Caki2 (cell line): ENCODE data around the gene CRLF1. TPM values are rescaled to one million over a fixed set of nuclear protein-coding genes. Genes with fewer than 3 reads are reported as not detected.
"Not testable (repeated sequence)": the region's sequence is repeated elsewhere in the genome, so short reads cannot be mapped to it uniquely, and the experiment has no call there.

ENCODE experiments used
- DNase-seq: peaks from one replicate; pipeline ENCODE4 v3.0.0-alpha.2; 2015; ENCODE audit warnings: low read depth
- in situ Hi-C: cut with HindIII; loops from 2 replicates; pipeline ENCODE4 v1.10.0; 2016; ENCODE audit warnings: low sequenced_read_pairs, low pct_unique_long_range_greater_than_20kb, mixed read lengths
- total RNA-seq: library from RNA; depleted of rRNA; stranded (reverse); fragments of >200 nt; shearing (Covaris generic); gene quantifications from 2 replicates; pipeline ENCODE4 v1.2.3, GENCODE V29; 2014; ENCODE audit warnings: low replicate concordance

Gene CRLF1
- total RNA-seq, 1 experiment from 2014 or later: 51.0 TPM

DNA sequence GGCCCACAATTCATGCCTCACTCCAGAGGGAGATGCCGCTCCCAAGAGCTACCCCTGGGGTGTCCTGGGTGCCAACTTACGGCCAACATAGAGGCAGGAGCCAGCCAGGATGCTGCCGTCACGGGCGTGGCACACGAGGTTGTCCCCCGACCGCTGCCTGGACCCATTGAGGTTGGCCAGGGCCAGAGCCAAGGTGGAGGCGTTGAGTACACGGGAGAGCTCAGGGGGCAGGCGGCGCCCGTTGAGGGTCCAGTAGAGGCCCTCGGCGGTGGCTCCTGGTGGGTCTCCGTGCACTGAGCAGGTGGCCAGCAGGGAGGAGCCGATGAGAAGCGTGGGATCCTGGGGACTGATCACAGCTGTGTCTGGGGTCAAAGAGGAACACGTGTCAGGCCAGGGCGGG is 7.1 kb downstream of the CRLF1 start:
- in situ Hi-C loops: no loop called here
- no peak for DNase-seq

DNA sequence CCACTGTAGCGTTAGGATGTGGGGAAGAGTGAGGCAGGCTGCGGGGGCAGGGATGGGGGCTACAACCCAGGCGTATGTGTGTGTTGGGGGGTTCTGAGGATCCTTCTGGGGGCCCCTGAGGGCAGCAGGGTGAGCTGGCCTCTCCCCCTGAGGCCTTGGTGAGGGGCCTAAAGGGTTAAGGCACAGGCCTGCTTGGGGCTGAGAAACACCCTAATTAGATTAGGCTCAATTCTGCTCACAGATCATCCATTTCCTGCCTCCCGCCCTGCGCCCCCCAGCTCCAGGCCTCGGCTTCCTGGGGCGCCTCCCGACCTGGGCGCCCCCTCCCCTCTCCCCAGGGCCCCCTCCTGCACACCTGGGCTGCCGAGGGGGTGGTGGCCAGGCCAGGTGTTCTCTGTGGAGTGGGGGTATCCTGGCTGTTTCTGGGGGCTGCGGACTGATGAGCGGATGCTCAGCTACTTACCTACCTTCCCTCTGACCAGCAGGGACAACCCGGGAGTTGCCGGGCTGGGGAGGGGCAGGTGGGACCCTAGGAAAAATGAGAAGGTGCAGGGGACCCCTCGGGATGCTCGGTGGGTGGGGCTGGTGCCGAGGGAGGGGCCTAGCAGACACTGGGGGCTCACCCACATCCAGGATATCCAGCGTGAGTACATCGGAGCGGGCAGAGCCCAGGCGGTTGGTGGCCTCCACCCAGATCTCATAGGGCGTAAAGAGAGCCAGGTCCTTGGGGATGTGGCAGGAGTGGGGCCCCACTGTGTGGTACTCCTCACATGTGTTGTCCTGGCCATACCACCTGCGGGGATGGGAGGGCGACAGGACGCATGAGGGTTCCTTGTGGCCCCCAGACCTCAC is 8.6 kb downstream of the CRLF1 start:
- no peak for DNase-seq
- in situ Hi-C loops: no loop called here

DNA sequence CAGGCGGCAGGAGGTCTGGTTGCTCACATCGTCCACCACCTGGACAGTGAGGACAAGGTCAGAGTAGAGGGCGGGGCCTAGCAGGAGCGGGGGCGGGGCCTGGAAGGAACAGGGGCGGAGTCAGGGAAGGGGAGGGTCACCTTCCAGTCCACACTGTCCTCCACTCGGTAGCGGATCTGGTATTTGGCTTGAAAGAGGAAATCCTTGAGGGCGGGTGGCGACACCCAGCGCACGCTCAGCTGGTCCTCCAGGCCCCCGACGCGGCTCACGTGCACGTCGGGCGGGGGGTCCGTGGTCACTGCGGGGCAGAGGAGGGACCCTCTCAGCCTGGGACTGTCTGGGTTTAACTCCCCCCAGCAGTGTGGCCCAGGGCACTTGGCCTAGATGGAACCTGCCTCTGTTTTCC is 9.8 kb downstream of the CRLF1 start:
- no peak for DNase-seq
- in situ Hi-C loops: no loop called here

DNA sequence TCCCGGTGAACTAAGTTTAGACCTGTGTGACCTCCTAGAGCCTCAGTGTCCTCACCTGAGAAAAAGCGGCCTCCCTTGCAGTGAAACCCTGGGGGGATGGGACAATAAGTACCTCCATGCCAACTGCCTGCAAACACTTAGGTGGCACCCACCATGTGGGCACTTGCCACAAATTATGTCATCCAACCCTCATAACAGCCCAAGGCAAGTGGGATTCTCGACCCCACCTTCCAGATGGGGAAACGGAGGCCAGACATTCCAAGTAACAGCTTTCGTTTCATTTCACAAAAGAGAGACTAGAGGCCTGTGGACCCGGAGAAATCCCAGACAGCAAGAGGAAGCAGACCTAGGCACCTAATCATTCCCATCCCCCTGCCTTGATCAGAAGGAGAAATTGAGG is 11.1 kb downstream of the CRLF1 start:
- in situ Hi-C loops: no loop called here

DNA sequence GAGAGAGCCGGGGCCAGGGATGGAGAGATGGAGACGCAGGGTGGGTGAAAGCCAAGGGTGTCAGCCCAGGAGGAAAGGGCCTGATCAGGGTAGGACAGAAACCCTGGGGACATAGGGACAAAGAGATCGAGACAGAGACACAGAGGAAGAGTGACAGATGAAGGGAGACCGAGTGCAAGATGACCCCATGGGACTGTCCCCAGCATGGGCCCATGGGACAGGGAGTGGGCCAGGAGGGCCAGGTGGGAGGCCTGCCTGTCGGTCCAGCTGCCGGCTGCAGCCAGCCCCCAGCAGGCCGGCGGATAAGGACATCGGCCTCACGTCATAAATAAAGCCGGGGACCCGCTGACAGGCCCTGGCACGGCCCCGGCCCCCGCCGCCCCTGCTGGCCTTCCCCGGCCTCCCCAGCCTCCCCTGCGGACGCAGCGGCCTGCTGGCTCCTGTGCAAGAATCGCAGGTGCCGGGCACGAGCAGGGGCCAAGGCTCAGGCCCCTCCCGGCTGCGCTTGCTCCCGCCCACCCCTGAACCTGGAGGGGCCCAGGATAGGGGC is 11.7 kb downstream of the CRLF1 start:
- no peak for DNase-seq
- in situ Hi-C loops: no loop called here

More for the DNA sequence above, 11.1 kb downstream of the CRLF1 start:
- no peak for DNase-seq

DNA sequence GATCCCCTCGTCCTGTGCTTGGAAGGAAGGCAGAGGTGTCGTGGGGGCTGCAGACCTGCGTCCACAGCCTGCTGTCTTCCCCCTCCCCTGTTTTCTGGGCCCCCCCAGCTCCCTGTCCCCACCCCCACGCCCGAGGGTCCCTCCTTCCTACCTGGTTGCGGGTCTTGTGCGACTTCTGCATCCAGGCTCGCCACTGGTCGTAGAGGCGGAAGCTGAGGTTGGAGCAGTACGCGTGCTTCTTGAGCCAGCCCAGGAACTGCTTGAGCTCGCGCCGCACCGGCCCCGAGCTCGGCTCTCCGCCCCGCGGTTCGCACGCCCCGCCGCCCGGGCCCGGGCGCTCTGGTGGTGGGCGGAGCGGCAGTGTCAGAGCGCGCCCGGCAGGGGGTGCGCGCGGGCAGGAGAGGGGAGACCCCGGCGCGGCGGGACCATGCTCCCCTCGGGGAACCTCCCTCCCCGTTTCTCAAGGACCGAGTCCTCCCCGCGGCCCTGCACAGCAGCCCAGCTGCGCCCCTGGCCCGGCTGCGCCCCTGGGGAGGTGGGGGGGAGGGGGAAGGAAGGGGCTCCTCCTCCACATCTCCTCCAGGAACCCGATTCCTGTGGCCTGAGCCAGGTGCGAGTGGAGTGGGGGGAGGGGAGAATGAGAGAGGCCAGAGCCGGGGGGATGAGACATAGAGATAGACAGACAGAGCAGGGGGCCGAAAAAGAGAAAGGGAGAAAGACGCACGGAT is 12.3 kb downstream of the CRLF1 start:
- in situ Hi-C loops: no loop called here
- peak; percentile 81 for DNase-seq

DNA sequence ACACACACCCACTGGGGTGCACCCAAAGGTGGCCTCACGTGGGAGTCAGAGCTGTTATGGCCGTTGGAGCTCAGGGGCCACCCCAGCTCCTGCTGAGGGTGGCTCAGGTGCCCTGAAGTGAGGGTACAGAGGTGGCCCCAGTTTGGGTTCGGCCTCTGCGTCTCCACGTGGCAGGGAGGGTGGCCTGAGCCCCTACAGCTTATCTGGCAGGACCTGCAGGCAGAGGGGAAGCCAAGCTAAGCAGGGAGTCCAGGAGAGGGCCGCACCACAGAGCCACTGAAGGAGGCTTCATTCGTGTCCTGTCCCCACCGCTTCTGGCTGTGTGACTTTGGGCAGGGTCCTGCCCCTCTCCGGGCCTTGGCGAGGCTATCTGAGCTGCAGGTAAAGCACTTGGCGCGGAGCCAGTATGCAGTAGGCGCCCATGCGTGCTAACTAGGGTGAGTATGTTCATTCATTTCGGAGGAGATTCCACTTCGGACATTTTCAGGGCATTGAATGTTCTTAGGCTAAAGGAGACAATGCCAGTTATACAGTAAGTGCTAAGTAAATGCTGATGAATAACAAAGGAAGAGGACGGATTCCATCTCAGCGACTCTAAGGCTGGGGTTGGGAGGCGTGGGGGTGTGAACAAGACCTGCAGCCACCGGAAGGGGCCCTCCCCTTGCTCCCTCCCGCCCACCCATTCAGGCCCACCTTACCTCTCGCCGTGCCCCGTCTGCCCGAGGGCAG is 13.1 kb downstream of the CRLF1 start:
- in situ Hi-C loops: no loop called here
- DNase-seq: no peak

DNA sequence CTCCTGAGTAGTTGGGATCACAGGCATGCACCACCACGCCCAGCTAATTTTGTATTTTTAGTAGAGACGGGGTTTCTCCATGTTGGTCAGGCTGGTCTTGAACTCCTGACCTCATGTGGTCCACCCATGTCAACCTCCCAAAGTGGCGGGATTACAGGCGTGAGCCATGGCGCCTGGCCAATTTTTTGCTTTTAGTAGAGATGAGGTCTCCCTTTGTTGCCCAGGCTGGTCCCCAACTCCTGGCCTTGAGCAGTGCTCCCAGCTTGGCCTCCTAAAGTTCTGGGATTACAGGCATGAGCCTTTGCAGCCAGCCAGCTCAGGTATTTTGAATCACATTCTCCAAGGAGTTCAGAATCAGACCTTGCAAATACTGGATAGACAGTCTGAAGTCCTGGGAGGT is 13.9 kb downstream of the CRLF1 start:
- in situ Hi-C loops: not testable (repeated sequence)

DNA sequence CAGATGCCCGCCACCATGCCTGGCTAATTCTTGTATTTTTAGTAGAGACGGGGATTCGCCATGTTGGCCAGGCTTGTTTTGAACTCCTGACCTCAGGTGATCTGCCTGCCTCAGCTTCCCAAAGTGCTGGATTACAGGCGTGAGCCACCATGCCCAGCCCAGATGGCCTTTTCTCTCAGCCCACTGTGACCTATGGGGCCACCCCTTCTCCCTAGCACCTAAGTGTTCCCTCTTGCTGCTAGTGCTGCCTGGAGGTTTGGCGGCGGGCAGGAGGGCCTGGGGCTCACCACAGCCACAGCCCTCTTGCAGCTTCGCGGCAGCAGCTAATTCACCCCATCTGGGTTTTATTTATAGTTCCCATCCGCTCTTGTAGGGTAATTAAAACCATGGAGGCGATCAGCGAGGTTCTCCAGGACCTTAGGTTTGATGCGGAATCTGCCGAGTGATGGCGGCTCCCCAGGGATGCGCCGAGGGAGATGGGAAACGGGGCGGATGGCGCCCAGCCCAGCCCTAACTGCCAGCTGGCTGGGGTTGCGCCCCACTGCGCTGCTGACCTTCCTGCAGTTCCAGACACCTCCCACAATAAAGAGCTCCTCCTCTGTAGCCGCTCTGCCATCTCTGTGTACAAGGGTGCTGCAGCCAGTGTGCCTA is 14.7 kb downstream of the CRLF1 start:
- DNase-seq: no peak
- in situ Hi-C loops: no loop called here

More for the DNA sequence above, 13.9 kb downstream of the CRLF1 start:
- DNase-seq: not testable (repeated sequence)

DNA sequence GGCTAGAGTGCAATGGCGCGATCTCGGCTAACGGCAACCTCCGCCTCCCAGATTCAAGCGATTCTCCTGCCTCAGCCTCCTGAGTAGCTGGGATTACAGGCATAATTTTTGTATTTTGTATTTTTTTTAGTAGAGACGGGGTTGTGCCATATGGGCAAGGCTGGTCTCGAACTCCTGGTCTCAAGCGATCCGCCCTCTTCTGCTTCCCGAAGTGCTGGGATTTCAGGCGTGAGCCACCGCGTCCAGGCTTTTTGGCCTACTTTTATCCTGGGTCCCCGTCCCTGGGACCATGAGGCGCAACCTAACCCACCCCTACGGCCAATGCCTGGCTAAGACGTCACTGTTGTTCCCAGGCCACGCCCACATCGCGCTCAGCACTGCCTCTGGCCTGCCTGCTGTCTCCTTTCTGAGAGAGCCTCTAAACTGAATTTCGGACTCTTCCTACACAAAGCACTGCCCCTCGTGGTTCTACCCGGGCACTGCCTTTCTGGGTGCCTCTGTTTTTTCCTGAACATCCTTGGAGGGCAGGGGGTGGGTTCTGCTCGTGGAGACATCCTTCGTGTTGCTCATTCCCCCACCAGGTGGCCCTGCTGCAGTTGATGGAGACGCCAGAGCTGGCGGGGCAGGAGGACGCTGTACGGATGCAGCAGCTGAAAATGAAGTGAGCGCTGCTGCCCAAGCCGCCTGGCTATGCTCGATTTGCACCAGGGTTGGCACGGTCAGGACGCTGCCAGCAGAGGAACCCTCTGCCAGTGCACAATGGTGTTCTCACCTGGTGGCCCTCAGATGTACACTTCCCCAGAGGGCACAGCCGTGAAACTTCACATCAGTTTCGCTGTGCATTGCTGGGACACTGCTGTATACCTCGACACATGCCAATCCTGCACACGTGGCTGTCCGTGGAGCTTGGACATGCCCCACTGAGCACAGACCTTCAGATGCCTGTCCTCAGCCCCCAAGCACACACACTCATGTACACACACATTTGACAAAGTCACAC is 16.0 kb downstream of the CRLF1 start:
- in situ Hi-C loops: no loop called here
- peak; percentile 98 for DNase-seq

DNA sequence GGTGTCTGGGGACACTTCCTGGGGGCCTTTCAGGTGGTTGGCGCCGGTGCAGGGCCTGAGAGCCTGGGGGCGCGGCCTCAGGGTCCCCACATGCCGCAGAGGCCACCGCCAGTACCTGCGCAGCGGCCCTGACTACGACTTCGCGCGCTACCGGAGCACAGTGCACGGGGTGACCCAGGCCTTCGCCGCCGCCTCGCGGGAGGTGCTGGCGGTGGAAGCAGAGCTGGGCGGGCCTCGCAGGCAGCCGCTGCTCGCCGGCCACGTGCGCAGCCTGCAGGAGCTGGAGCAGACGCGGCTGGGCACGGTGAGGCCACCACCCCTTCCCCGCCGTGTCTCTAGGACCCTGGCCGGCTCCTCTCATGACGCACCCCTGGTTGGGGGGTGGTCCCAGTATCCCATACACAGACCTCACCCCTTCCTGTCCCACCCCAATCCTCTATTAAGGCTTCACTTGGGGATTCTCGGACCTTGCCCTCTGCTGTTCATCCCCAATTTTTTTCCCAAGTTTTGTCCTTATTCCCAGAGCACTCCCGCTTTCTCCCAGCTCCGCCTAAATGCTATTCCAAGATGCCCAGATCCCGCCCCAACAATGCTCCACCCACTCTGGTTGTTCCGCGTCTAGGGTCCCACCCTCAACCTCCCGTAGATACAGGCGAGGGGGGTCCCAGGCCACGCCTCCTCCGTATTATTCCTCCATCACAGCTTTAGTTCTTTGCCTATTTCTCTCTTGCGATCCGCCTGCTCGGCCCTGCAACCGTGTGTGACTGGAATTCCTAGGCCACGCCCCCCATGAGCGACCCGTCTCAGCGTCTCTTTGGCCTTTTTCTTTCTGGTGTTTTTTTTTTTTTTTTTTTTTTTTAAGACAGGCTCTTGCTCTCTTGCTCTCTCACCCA is 17.0 kb downstream of the CRLF1 start:
- in situ Hi-C loops: no loop called here
- peak; percentile 91 for DNase-seq

DNA sequence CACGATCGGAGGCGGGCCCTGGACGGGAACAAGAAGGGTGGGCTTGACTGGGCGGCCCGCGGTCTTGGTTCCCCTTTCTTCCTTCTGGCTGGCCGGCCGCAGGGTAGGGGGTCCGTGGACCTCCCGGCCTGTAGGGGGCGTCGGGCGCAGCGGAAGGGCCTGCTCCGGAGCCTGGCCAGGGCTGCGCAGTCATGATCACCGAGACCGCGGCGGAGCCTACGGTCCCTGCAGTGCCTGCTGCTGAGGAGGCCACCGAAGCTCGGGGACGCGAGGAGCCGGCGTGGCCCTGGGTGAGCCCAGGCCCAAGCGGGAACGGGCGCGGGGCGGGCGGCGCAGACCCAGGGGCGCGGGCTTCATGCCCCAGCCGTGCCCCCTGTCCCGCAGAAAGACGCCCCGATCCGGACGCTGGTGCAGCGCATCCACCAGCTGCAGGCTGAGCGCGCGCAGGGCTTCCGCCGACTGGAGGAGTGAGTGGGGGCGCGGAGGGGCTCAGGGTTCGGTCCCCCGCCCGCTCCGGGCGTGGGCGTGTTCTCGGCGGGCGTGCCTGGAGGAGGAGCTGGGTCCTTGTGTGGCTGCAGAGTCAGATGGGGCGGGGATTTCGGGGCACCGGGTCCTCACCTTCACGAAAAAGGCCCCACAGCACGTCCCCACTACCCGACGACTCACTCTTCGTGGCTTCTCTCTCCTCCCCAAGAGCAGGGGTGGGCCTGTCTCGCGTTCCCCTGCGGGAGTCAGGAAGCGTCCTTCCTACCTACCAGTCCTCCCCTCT is 17.8 kb downstream of the CRLF1 start, which contains the start of gene REX1BD:
Gene REX1BD (plus strand): TSS at position 188 of the 769 bp plus-strand sequence. CDS start 4 bp downstream, at position 192.
- in situ Hi-C loops: no loop called here
- peak; percentile 88 for DNase-seq

DNA sequence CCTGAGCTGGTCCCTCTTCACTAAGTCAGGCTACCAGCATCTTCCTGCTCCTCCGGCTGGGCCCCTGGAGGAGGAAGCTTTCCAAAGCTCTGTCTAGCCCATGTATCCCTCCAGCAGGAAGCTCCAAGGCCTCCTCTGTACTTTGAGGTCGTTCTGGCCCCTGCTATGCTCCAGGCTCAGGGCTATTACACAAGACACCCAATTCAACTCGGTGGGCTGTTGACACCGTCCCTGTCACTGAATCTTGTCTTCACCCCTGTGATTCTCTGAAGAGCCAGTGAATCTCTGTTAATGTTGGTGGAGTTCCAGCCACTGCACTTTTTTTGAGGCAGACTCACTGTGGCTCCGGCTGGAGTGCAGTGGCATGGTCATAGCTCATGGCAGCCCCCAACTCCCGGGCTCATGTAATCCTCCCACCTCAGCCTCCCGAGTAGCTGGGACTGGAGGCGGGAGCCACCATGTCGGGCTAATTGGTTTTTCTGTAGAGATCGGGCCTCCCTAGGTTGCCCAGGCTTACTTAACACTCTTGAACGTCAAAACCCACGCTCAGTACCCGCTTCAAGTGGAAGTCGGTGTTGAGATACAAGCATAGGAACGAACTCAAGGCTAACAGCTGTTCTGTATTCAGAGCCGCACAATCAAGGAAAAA is 18.5 kb downstream of the CRLF1 start:
- in situ Hi-C loops: no loop called here
- no peak for DNase-seq

DNA sequence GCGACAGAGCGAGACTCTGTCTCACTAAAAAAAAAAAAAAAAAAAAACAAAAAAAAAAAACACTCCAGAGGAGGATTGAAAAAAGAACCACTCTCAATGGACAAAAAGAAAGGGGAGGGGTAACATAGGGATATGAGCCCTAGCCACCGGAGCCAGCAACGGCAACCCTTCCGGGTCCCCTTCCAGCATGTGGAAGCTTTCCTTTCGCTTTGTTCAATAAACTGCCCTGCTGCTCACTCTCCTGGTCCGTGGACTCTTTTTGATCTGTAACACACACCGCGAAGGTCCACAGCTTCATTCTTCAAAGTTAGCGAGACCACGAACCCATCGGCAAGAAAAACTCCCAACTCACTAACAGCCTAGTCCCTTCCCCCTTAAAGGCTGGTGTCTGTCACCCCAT is 19.0 kb downstream of the CRLF1 start:
- in situ Hi-C loops: no loop called here
- DNase-seq: no peak

DNA sequence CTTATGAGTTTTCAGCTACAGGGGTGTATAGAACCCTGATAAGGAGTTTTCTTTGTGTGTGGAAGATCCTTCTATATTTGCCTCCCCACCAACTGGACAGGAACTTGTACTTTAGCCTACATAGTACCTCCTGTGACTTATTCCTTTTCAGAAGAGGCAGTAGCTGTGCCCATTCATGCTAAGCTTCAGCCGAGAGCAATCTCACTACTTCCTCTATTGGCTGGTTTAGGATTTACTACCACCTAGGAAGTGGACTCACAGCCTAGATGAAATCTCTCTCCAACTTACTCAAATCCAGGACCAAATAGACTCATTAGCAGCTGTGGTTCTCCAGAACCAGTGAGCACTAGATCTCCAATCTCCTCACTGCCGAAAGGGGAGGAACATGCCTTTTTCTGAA is 20.3 kb downstream of the CRLF1 start:
- in situ Hi-C loops: no loop called here
- DNase-seq: no peak
